Heart right ventricle (tissue), 16 donors: Measurements from ENCODE around the gene IRAG1. TPM values are rescaled to one million over a fixed set of nuclear protein-coding genes. Genes with fewer than 3 reads are reported as not detected.
"Not testable (repeated sequence)": the region's sequence is repeated elsewhere in the genome, so short reads cannot be mapped to it uniquely, and the experiment has no call there.

ENCODE experiments used
- ATAC-seq, 8 donors: fragments of 200-7000 bp; cut with Tn5 transposase; one replicate each; pipeline ENCODE4 v1.9.1; 2020; ENCODE audit warnings: mild to moderate bottlenecking in 8 of 8, moderate library complexity in 8 of 8, moderate number of reproducible peaks in 1 of 8
- DNase-seq, 2 donors: peaks; one replicate each; pipeline ENCODE4 v3.0.0-alpha.2; 2020
- H3K27ac ChIP-seq, 10 donors: fragments of 200-600 bp; sonication (generic) in 2 of 10; one replicate each; pipeline versions ENCODE4 v1.5.0 to v1.8.0; 2020 to 2022; ENCODE audit warnings: mild to moderate bottlenecking in 3 of 10
- H3K27me3 ChIP-seq, 7 donors: fragments of 200-600 bp; one replicate each; pipeline ENCODE4 v1.8.0; 2021 to 2022; ENCODE audit warnings: mild to moderate bottlenecking in 2 of 7
- H3K36me3 ChIP-seq, 9 donors: fragments of 200-600 bp; sonication (generic) in 1 of 9; one replicate each; pipeline versions ENCODE4 v1.5.0 to v1.8.0; 2020 to 2022; ENCODE audit warnings: mild to moderate bottlenecking in 2 of 9
- H3K4me1 ChIP-seq, 9 donors: fragments of 200-600 bp; sonication (generic) in 1 of 9; one replicate each; pipeline versions ENCODE4 v1.5.0 to v1.8.0; 2020 to 2022; ENCODE audit warnings: mild to moderate bottlenecking in 4 of 9
- H3K4me3 ChIP-seq, 10 donors: fragments of 200-600 bp; sonication (generic) in 2 of 10; one replicate each; pipeline versions ENCODE4 v1.5.0 to v1.8.0; 2020 to 2022; ENCODE audit warnings: mild to moderate bottlenecking in 7 of 10, moderate library complexity in 2 of 10
- H3K9me3 ChIP-seq, 11 donors: fragments of 200-600 bp in 10 of 11; sonication (generic) in 2 of 11; one replicate each; pipeline versions ENCODE4 v1.5.0 to v1.8.0; 2013 to 2022; ENCODE audit warnings: mild to moderate bottlenecking in 2 of 11, control low read depth in 1 of 11, moderate library complexity in 1 of 11
- WGBS, 2 donors: extraction: QIAGEN DNeasy Blood & Tissue Kit; methylation state at CpG; one replicate each; pipeline ENCODE4 v1.1.7; 2013; ENCODE audit warnings: inconsistent platforms in 1 of 2; 5-methylcytosine and 5-hydroxymethylcytosine counted together
- intact Hi-C, 10 donors: fragments of 100-400 bp; cut with DNase I; formaldehyde crosslinking; loops; one replicate each; pipeline versions ENCODE4 v1.11.1 to v1.14.2; 2022
- polyA plus RNA-seq, 2 donors: library from polyadenylated mRNA; stranded (reverse); fragments of 200-250 nt; gene quantifications; one replicate each; pipeline ENCODE4 v1.2.3, GENCODE V29; 2013
- total RNA-seq, 10 donors: library from RNA; stranded (reverse); fragmentation: NEBNext Ultra II Directional in 3 of 10; extraction: Animal tissue kit (Norgen Biotek cat#: 25700) in 3 of 10; gene quantifications; one replicate each; pipeline versions ENCODE4 v1.2.1 to v1.2.4, GENCODE V29; 2021 to 2023
- TF ChIP-seq, protein P1 (sequence below), 9 donors: fragments of 200-600 bp; sonication (generic) in 2 of 9; IDR thresholded peaks; one replicate each; pipeline versions ENCODE4 v1.5.0 to v1.8.0; 2021 to 2022; ENCODE audit warnings: antibody characterized with exemption in 9 of 9, mild to moderate bottlenecking in 5 of 9, moderate library complexity in 1 of 9
- donor health status: Arrhythmogenic right ventricular cardiomyopathy.
- donor health status: ischemic (EF 13 %, LVEDD 7.1; RV severe dilation, severe dysfunction).
- donor health status: healthy with polysubstance abuse.
- donor health status: DM: no; HTN: yes; CAD: no.
- donor health status: DM: no; HTN: no; CAD: no.
- donor health status: ischemic (EF 25% LVEDD 6.9; RV normal size, moderate dysfunction).
- donor health status: ischemic (EF 25% LVEDD 5.7; RV mildly dilated, moderate dysfunction).
- donor health status: healthy.
- donor health status: DM: yes; HTN: yes; CAD: no.
- donor health status: Ischemic cardiomyopathy.
- donor health status: ischemic (EF 35%, LVEDD 5.7; RV mildly dilated, moderate dysfunction).
- donor health status: nonischemic (EF 11% LVEDD 7.7; RV severe dilation, severe dysfunction).
- donor health status: DM: yes; HTN: yes; CAD: no.
- donor health status: PGD.
- donor health status: ischemic (EF 29% LVEDD 5.4; RV normal size, mild dysfunction).
- donor health status: nonischemic (EF 23%, LVEDD 6.1; RV moderate dilation, normal function).

Gene IRAG1
- total and polyA plus RNA-seq, 12 donors = 2.5 to 8.3 (median 5.0) TPM

DNA sequence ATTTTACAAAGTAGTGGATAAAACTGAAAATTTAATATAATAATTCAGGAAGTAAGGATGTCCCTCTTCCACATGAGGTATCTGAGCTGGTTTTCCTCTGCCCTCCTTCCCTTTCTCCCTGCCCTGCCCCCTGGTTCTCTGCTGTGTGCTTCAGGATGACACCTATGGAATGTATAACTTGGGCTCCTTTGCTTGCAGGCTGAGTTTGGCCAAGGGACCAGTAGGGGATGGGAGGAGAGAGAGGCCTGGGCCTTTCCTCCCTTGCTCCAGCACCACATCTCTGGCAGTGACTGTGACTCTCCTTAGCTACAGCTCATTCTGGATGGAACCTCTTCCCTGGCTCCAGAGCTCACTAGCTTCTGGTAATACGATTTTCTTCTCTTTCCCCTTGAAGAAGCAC, 10.1 kb downstream of the IRAG1 start:
- DNase-seq = no peak
- Histone ChIP-seq H3K4me1 (no peaks in the 10 kb centered on the region), H3K4me3 (no peak overlapping the region), H3K27ac (no peak overlapping the region), H3K36me3 (no peaks in the 10 kb centered on the region), H3K27me3 (no peaks in the 10 kb centered on the region), H3K9me3 (no peaks in the 10 kb centered on the region)
- intact Hi-C loops = no loop called here
- no peak for ATAC-seq
- TF ChIP-seq, protein P1, sequence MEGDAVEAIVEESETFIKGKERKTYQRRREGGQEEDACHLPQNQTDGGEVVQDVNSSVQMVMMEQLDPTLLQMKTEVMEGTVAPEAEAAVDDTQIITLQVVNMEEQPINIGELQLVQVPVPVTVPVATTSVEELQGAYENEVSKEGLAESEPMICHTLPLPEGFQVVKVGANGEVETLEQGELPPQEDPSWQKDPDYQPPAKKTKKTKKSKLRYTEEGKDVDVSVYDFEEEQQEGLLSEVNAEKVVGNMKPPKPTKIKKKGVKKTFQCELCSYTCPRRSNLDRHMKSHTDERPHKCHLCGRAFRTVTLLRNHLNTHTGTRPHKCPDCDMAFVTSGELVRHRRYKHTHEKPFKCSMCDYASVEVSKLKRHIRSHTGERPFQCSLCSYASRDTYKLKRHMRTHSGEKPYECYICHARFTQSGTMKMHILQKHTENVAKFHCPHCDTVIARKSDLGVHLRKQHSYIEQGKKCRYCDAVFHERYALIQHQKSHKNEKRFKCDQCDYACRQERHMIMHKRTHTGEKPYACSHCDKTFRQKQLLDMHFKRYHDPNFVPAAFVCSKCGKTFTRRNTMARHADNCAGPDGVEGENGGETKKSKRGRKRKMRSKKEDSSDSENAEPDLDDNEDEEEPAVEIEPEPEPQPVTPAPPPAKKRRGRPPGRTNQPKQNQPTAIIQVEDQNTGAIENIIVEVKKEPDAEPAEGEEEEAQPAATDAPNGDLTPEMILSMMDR (IDR thresholded peaks at IDR 0.05) = no peak
- WGBS, 2 donors = 86 to 96% methylated on average over 1 of the region's 1 CpG

DNA sequence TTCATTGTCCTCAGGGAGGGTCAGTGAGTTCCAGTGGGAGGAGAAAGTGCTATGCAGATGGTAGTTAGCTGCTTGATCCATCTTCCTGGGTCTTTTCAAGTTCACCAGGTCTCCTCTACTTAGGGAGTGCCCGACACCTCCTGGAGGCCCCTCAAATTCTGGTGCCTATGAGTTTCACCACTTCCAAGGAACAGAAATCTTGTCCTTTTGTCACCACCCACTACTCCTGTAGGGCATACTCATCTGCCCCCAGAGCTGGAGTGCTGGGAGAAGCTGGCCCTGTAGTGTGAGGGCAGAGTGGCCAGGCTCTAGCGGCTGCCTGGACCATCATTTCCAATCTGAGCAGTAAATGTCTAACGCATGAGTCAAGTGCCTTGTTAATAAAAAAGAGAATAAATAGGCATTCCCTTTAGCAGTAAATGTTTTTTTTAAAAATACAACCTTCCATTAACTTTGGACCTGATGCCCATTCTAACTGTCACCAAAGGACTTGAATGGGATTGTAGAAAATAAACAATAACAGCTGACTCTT, 12.5 kb downstream of the IRAG1 start:
- no peaks in the 10 kb centered on the region for H3K27me3 ChIP-seq
- 97 to 98% methylated on average over 3 of the region's 3 CpGs for WGBS, 2 donors
- no peaks in the 10 kb centered on the region for H3K36me3 ChIP-seq
- H3K4me1 ChIP-seq = peaks cover 0 to 2% (median 0%) of the 10 kb centered on the region in 9 donors
- ATAC-seq (no peak), DNase-seq (no peak)
- H3K27ac ChIP-seq = no peak overlapping the region
- no peaks in the 10 kb centered on the region for H3K9me3 ChIP-seq
- intact Hi-C loops = no loop called here
- TF ChIP-seq, protein P1 (IDR thresholded peaks at IDR 0.05) = no peak
- no peak overlapping the region for H3K4me3 ChIP-seq

DNA sequence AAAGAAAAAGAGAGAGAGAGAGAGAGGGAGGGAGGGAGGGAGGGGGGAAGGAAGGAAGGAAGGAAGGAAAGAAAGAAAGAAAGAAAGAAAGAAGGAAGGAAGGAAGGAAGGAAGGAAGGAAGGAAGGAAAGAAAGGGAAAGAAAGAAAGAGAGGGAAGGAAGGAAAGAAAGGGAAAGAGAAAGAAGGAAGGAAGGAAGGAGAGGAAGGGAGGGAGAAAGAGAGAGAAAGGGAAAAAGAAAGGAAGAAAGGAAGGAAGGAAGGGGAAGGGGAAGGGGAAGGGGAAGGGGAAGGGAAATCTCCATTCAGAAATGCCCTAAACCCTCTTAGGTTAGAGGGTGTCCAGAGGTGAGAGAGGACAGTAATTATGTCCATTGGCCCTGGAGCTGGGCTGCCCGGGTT, 13.3 kb downstream of the IRAG1 start:
- H3K9me3 ChIP-seq, H3K4me3 ChIP-seq, intact Hi-C loops, DNase-seq, H3K27ac ChIP-seq, H3K36me3 ChIP-seq, ATAC-seq, H3K27me3 ChIP-seq, H3K4me1 ChIP-seq: not testable (repeated sequence)
- WGBS, 2 donors = 86 to 100% methylated on average over 1 of the region's 1 CpG

DNA sequence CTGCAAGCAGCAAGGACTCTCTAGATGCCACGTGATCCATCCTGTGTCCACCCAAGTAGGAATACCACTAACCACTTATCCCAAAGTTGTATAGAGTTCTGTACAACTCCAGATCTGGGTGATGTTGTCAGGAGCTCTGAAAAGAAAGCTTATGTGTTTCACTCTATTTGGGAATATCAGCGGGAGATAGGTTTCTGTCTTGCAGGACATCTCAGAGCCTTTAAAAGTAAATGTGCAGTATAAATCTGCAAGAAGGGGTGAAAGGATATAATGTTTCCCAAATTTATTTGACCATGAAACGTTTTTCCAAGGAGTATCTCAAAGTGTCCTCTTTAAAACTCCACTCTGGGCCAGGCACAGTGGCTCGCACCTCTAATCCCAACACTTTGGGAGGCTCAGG, 13.9 kb downstream of the IRAG1 start:
- 65 to 67% methylated on average over 4 of the region's 4 CpGs for WGBS, 2 donors
- TF ChIP-seq, protein P1 (IDR thresholded peaks at IDR 0.05) = no peak
- DNase-seq (no peak), ATAC-seq (no peak)
- no peak overlapping the region for H3K27ac ChIP-seq
- H3K27me3 ChIP-seq = no peaks in the 10 kb centered on the region
- H3K36me3 ChIP-seq = no peaks in the 10 kb centered on the region
- peaks cover 5 to 16% (median 13%) of the 10 kb centered on the region in 9 donors for H3K4me1 ChIP-seq
- H3K4me3 ChIP-seq = no peak overlapping the region
- no peaks in the 10 kb centered on the region for H3K9me3 ChIP-seq
- intact Hi-C loops = no loop called here

DNA sequence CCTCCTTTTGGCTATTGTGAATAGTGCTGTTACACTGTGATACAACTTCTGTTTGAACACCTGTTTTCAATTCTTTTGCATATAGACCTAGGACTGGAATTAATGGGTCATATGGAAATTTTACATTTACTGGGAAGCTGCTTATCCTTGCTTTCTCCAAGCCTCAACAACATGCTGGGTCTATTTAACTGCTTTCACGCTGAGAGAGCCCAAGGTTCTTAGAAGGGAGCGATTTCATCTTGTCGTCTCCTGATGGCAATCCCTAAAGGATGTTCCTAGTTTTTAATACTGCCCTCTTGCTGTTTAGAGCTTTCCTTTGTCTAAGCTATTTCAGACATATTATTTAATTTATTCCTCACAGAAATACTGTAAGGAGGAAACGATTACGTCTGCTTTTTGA, 15.5 kb downstream of the IRAG1 start:
- ATAC-seq (no peak), DNase-seq (no peak)
- H3K36me3 ChIP-seq = no peaks in the 10 kb centered on the region
- intact Hi-C loops = no loop called here
- H3K27me3 ChIP-seq = no peaks in the 10 kb centered on the region
- peaks cover 5 to 31% (median 21%) of the 10 kb centered on the region in 9 donors for H3K4me1 ChIP-seq
- no peak overlapping the region for H3K4me3 ChIP-seq
- WGBS, 2 donors = 73 to 80% methylated on average over 5 of the region's 5 CpGs
- H3K9me3 ChIP-seq = no peaks in the 10 kb centered on the region
- no peak overlapping the region for H3K27ac ChIP-seq
- TF ChIP-seq, protein P1 (IDR thresholded peaks at IDR 0.05) = no peak
